WERI-Rb-1 (cell line): ENCODE results near the gene CNP.
A peak's percentile ranks its signal among the peaks of the same experiment; 100 is the strongest.

Experiments
- DNase-seq: peaks from one replicate; pipeline ENCODE4 v3.0.0-alpha.2; 2020
- H3K27ac ChIP-seq: fragments of 250-450 bp; sonication (Bioruptor Pico); 2 replicates; pipeline ENCODE4 v1.5.1; 2020; ENCODE audit warnings: mild to moderate bottlenecking, moderate library complexity
- H3K27me3 ChIP-seq: fragments of 250-450 bp; sonication (Bioruptor Pico); 2 replicates; pipeline ENCODE4 v1.5.1; 2021; ENCODE audit warnings: mild to moderate bottlenecking, low read depth, moderate library complexity; ENCODE audit not compliant: insufficient read depth, severe bottlenecking
- H3K36me3 ChIP-seq: fragments of 250-450 bp; sonication (Bioruptor Pico); 2 replicates; pipeline ENCODE4 v1.5.1; 2020; ENCODE audit warnings: mild to moderate bottlenecking, moderate library complexity
- H3K4me3 ChIP-seq: 2 replicates; pipeline ENCODE4 v1.5.1; 2011; ENCODE audit warnings: low read depth, mild to moderate bottlenecking, control low read depth, low read length
- H3K9me3 ChIP-seq: fragments of 250-450 bp; sonication (Bioruptor Pico); 2 replicates; pipeline ENCODE4 v1.5.1; 2021; ENCODE audit warnings: mild to moderate bottlenecking, moderate library complexity; ENCODE audit not compliant: severe bottlenecking
- CTCF ChIP-seq: IDR thresholded peaks from 2 replicates; pipeline ENCODE4 v1.5.1; 2011; ENCODE audit warnings: low read depth, mild to moderate bottlenecking, control low read depth, inconsistent platforms, low read length

Gene CNP

GRCh38 chr17:41974031-41974430 lies 7.4 kb downstream of the CNP start:
- Histone ChIP-seq H3K4me3 (no peak overlapping the region), H3K9me3 (no peaks in the 10 kb centered on the region), H3K27ac (peak overlapping the region; percentile 70), H3K36me3 (peaks cover 98% of the 10 kb centered on the region), H3K27me3 (no peaks in the 10 kb centered on the region)
- TF ChIP-seq CTCF = no peak
- no peak for DNase-seq

GRCh38 chr17:41974658-41975057 lies 8.1 kb downstream of the CNP start:
- peaks cover 98% of the 10 kb centered on the region for H3K36me3 ChIP-seq
- H3K27ac ChIP-seq = peak overlapping the region; percentile 70
- no peak for TF ChIP-seq CTCF
- no peak for DNase-seq
- no peaks in the 10 kb centered on the region for H3K9me3 ChIP-seq
- H3K27me3 ChIP-seq = no peaks in the 10 kb centered on the region
- H3K4me3 ChIP-seq = no peak overlapping the region

GRCh38 chr17:41975099-41976083 lies 8.8 kb downstream of the CNP start:
- Histone ChIP-seq H3K27me3 (no peaks in the 10 kb centered on the region), H3K4me3 (no peak overlapping the region), H3K27ac (peak overlapping the region; percentile 70), H3K36me3 (peaks cover 100% of the 10 kb centered on the region), H3K9me3 (no peaks in the 10 kb centered on the region)
- no peak for TF ChIP-seq CTCF
- peak; percentile 66 for DNase-seq

- DNase-seq = no peak
- TF ChIP-seq CTCF = no peak
- no peak overlapping the region for H3K4me3 ChIP-seq
These were observed 9.7 kb downstream of the CNP start for GRCh38 chr17:41976142-41976768.

GRCh38 chr17:41977991-41978390 lies 11.4 kb downstream of the CNP start:
- no peak for DNase-seq

More at GRCh38 chr17:41976142-41976768, 9.7 kb downstream of the CNP start:
- Histone ChIP-seq H3K9me3 (no peaks in the 10 kb centered on the region), H3K27ac (peak overlapping the region; percentile 16; the same call in 1 of the 2 replicates), H3K27me3 (no peaks in the 10 kb centered on the region), H3K36me3 (peaks cover 100% of the 10 kb centered on the region)

More at GRCh38 chr17:41977991-41978390, 11.4 kb downstream of the CNP start:
- Histone ChIP-seq H3K36me3 (peaks cover 100% of the 10 kb centered on the region), H3K27me3 (no peaks in the 10 kb centered on the region), H3K4me3 (no peak overlapping the region), H3K27ac (no peak overlapping the region), H3K9me3 (no peaks in the 10 kb centered on the region)
- no peak for TF ChIP-seq CTCF
